ENCODE data around the gene CLNS1A. TPM values are rescaled to one million over a fixed set of nuclear protein-coding genes. Genes with fewer than 3 reads are reported as not detected.

Gene CLNS1A
- total and polyA plus RNA-seq, 2 donors (not counting 1 experiment from before 2014, with no cell fraction given) = 39.3 to 121 TPM

- TF ChIP-seq CTCF (IDR thresholded peaks at IDR 0.05) (no peak), EZH2 (IDR thresholded peaks at IDR 0.05; ENCODE audit: borderline replicate concordance, insufficient read depth, low read depth, low read length, poor library complexity, severe bottlenecking) (no peak)
- Mint-ChIP-seq H3K27me3 (no peaks in the 10 kb centered on the region), H3K9me3 (ENCODE audit: insufficient read depth) (no peaks in the 10 kb centered on the region), H3K4me1 (peaks cover 27% of the 10 kb centered on the region), H3K4me3 (no peak overlapping the region), H3K27ac (no peak overlapping the region)
- no peak overlapping the region for H2AFZ ChIP-seq (ENCODE audit: insufficient read depth, low read depth, low read length, poor library complexity, severe bottlenecking)
- no peak overlapping the region for H3K27ac ChIP-seq (ENCODE audit: low read length in 2 of 2)
- H4K20me1 ChIP-seq (ENCODE audit: control insufficient read depth, insufficient read depth, low read length, poor library complexity, severe bottlenecking) = peaks cover 10% of the 10 kb centered on the region
- H3K79me2 ChIP-seq (ENCODE audit: control insufficient read depth, insufficient read depth, low read length) = peaks cover 59% of the 10 kb centered on the region
- H3K4me2 ChIP-seq (replicated peaks; ENCODE audit: low read depth, low read length, poor library complexity, severe bottlenecking) = peak overlapping the region; percentile 17
- peaks cover 7 to 13% of the 10 kb centered on the region in 2 donors for H3K4me1 ChIP-seq (ENCODE audit: control insufficient read depth in 2 of 2, insufficient read depth in 2 of 2, low read length in 2 of 2)
- DNase-seq (no peak), ATAC-seq (ENCODE audit: low read depth) (no peak)
- intact Hi-C loops (cut with micrococcal nuclease) = no loop called here
- H3K36me3 ChIP-seq (replicated peaks in 1 of 2; ENCODE audit: control extremely low read depth in 1 of 2, control insufficient read depth in 1 of 2, extremely low read depth in 1 of 2, insufficient read depth in 2 of 2, low read length in 1 of 2) = peaks cover 3 to 18% of the 10 kb centered on the region in 2 experiments
- no CpG with 5 or more reads among the region's 4 CpGs for WGBS (ENCODE audit: insufficient coverage)
- peak overlapping the region; percentile 23 for H3K9ac ChIP-seq (ENCODE audit: low read length)
- CTCF ChIA-PET = interaction anchor here (1.3 kb wide), 1 partner anchor 10 kb away, joined by 6 read pairs; no protein-coding TSS in a partner anchor
- no peaks in the 10 kb centered on the region for H3K27me3 ChIP-seq (replicated peaks in 1 of 4; ENCODE audit: control extremely low read depth in 1 of 4, control insufficient read depth in 3 of 4, insufficient read depth in 4 of 4, low read length in 3 of 4)
- H3K4me3 ChIP-seq (ENCODE audit: control extremely low read depth in 1 of 5, extremely low read depth in 1 of 5, insufficient read depth in 1 of 5, low read depth in 2 of 5, low read length in 4 of 5) = no peak overlapping the region
- H3K9me3 ChIP-seq (ENCODE audit: control extremely low read depth in 1 of 3, control insufficient read depth in 2 of 3, insufficient read depth in 1 of 3, low read length in 2 of 3) = no peaks in the 10 kb centered on the region
- POLR2A ChIA-PET = no interaction called here
These were observed 7.4 kb downstream of the CLNS1A start for GRCh38 chr11:77630157-77630710.

GRCh38 chr11:77619576-77620198 lies 17.9 kb downstream of the CLNS1A start:
- POLR2A ChIA-PET = interaction anchor here (0.5 kb wide), 1 partner anchor 9 kb away, joined by 3 read pairs; no protein-coding TSS in a partner anchor
- DNase-seq = peak; percentile 65
- no peak overlapping the region for H3K4me3 ChIP-seq (ENCODE audit: control extremely low read depth in 1 of 5, extremely low read depth in 1 of 5, insufficient read depth in 1 of 5, low read depth in 2 of 5, low read length in 4 of 5)
- no peak overlapping the region for H3K9ac ChIP-seq (ENCODE audit: low read length)
- no peak overlapping the region for H2AFZ ChIP-seq (ENCODE audit: insufficient read depth, low read depth, low read length, poor library complexity, severe bottlenecking)
- no peaks in the 10 kb centered on the region for H3K27me3 Mint-ChIP-seq
- H3K27ac ChIP-seq (ENCODE audit: low read length in 2 of 2) = no peak overlapping the region
- no peaks in the 10 kb centered on the region for H3K27me3 ChIP-seq (replicated peaks in 1 of 4; ENCODE audit: control extremely low read depth in 1 of 4, control insufficient read depth in 3 of 4, insufficient read depth in 4 of 4, low read length in 3 of 4)
- CTCF ChIA-PET = interaction anchor here (0.6 to 2.9 kb wide), 20 partner anchors 10 to 572 kb away, joined by 3 to 18 read pairs (median 4); partner anchors contain the start of genes AQP11 and MYO7A
- no peak overlapping the region for H3K4me2 ChIP-seq (replicated peaks; ENCODE audit: low read depth, low read length, poor library complexity, severe bottlenecking)
- intact Hi-C loops (cut with micrococcal nuclease) = loop anchor here (2.0 kb wide), 1 partner anchor 431 kb away; no protein-coding TSS in a partner anchor
- no peak for ATAC-seq (ENCODE audit: low read depth)
- no peaks in the 10 kb centered on the region for H3K4me1 Mint-ChIP-seq
- H3K4me3 Mint-ChIP-seq = no peak overlapping the region
- no peaks in the 10 kb centered on the region for H3K79me2 ChIP-seq (ENCODE audit: control insufficient read depth, insufficient read depth, low read length)
- H4K20me1 ChIP-seq (ENCODE audit: control insufficient read depth, insufficient read depth, low read length, poor library complexity, severe bottlenecking) = no peaks in the 10 kb centered on the region
- no peaks in the 10 kb centered on the region for H3K9me3 ChIP-seq (ENCODE audit: control extremely low read depth in 1 of 3, control insufficient read depth in 2 of 3, insufficient read depth in 1 of 3, low read length in 2 of 3)
- no peak overlapping the region for H3K27ac Mint-ChIP-seq
- H3K9me3 Mint-ChIP-seq (ENCODE audit: insufficient read depth) = no peaks in the 10 kb centered on the region
- WGBS (ENCODE audit: insufficient coverage) = no CpG with 5 or more reads among the region's 3 CpGs
- H3K4me1 ChIP-seq (ENCODE audit: control insufficient read depth in 2 of 2, insufficient read depth in 2 of 2, low read length in 2 of 2) = no peaks in the 10 kb centered on the region
- H3K36me3 ChIP-seq (replicated peaks in 1 of 2; ENCODE audit: control extremely low read depth in 1 of 2, control insufficient read depth in 1 of 2, extremely low read depth in 1 of 2, insufficient read depth in 2 of 2, low read length in 1 of 2) = peaks cover 7 to 66% of the 10 kb centered on the region in 2 experiments
- TF ChIP-seq EZH2 (IDR thresholded peaks at IDR 0.05; ENCODE audit: borderline replicate concordance, insufficient read depth, low read depth, low read length, poor library complexity, severe bottlenecking) (no peak), CTCF (IDR thresholded peaks at IDR 0.05) (peak; percentile 86)

Measured in B cell (primary cell).